ENCODE results near the gene CNTNAP5. TPM values are rescaled to one million over a fixed set of nuclear protein-coding genes. Genes with fewer than 3 reads are reported as not detected.

The CNTNAP5 gene
- total RNA-seq, 1 donor from 2014 or later, result not detected

DNA sequence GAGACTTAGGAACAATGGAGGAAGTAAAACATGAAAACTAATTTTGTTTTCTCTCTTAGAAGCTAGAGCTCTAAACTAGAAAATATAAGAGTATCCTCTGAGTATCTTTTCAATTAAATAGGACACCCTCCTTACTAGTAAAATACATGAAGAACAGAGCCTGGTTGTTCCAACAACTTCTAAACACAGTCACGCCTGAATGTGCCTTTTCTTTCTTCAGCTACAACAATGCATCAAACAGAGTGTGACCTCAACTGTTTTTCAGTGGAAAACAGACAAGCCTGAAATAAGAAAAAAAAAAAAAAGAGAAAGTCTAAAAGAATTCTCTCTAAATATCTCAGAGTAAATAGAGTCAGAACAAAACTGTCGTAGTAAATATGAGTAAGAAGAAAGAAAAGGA lies 928.8 kb downstream of the CNTNAP5 start:
- Histone ChIP-seq H3K36me3 (no peaks in the 10 kb centered on the region), H3K4me1 (no peaks in the 10 kb centered on the region), H3K4me3 (no peak overlapping the region), H3K9me3 (replicated peaks) (no peaks in the 10 kb centered on the region), H3K27ac (replicated peaks) (no peak overlapping the region), H3K27me3 (ENCODE audit: low read depth) (no peaks in the 10 kb centered on the region)
- TF ChIP-seq, protein P1, sequence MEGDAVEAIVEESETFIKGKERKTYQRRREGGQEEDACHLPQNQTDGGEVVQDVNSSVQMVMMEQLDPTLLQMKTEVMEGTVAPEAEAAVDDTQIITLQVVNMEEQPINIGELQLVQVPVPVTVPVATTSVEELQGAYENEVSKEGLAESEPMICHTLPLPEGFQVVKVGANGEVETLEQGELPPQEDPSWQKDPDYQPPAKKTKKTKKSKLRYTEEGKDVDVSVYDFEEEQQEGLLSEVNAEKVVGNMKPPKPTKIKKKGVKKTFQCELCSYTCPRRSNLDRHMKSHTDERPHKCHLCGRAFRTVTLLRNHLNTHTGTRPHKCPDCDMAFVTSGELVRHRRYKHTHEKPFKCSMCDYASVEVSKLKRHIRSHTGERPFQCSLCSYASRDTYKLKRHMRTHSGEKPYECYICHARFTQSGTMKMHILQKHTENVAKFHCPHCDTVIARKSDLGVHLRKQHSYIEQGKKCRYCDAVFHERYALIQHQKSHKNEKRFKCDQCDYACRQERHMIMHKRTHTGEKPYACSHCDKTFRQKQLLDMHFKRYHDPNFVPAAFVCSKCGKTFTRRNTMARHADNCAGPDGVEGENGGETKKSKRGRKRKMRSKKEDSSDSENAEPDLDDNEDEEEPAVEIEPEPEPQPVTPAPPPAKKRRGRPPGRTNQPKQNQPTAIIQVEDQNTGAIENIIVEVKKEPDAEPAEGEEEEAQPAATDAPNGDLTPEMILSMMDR (IDR thresholded peaks at IDR 0.05; ENCODE audit: borderline replicate concordance), result no peak
- no peak for DNase-seq
- intact Hi-C loops (cut with micrococcal nuclease), result no loop called here

DNA sequence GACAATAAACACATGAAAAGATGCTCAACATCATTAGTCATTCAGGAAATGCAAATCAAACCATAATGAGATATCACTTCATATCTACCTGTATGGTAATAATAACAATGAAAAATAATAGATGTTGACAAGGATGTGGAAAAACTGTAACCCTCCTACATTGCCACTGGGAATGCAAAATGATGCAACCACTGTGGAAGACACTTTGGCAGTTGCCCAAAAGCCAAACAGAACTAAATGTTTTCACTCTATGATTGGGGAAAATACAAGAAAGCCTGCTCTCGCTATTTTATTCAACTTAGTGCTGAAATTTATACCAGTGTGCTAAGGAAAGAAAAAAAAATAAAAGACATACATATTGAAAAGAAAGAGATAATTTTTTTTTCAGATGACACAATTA lies 934.5 kb downstream of the CNTNAP5 start:
- TF ChIP-seq, protein P1 (IDR thresholded peaks at IDR 0.05; ENCODE audit: borderline replicate concordance), result no peak
- Histone ChIP-seq H3K4me3 (no peak overlapping the region), H3K27me3 (ENCODE audit: low read depth) (no peaks in the 10 kb centered on the region), H3K4me1 (no peaks in the 10 kb centered on the region), H3K36me3 (no peaks in the 10 kb centered on the region), H3K9me3 (replicated peaks) (no peaks in the 10 kb centered on the region), H3K27ac (replicated peaks) (no peak overlapping the region)
- intact Hi-C loops (cut with micrococcal nuclease), result no loop called here
- DNase-seq, result no peak

DNA sequence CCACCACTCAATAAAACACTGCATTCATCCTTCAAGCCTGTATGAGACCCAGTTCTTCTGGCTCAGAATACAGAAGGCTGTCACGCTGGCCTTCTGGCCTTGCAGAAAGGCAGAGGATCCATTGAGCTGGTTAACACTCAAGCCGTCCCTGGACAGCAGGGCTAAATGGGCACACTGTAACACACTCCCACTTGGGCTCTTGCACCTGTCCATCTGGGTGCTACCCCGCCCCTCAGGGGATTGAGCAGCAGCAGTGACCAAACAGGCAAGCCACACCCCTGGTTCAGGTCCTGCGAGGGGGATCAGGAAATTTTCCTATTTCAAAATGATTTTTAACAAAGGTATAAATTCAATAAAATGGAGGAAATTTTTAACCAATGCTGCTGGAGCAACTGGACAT lies 936.0 kb downstream of the CNTNAP5 start:
- intact Hi-C loops (cut with micrococcal nuclease), result no loop called here
- no peaks in the 10 kb centered on the region for H3K27me3 ChIP-seq (ENCODE audit: low read depth)
- no peak overlapping the region for H3K4me3 ChIP-seq
- TF ChIP-seq, protein P1 (IDR thresholded peaks at IDR 0.05; ENCODE audit: borderline replicate concordance), result no peak
- H3K27ac ChIP-seq (replicated peaks), result no peak overlapping the region
- no peaks in the 10 kb centered on the region for H3K9me3 ChIP-seq (replicated peaks)
- DNase-seq, result no peak
- no peaks in the 10 kb centered on the region for H3K36me3 ChIP-seq
- no peaks in the 10 kb centered on the region for H3K4me1 ChIP-seq
